ENCODE results near the gene HACD2.

DNA sequence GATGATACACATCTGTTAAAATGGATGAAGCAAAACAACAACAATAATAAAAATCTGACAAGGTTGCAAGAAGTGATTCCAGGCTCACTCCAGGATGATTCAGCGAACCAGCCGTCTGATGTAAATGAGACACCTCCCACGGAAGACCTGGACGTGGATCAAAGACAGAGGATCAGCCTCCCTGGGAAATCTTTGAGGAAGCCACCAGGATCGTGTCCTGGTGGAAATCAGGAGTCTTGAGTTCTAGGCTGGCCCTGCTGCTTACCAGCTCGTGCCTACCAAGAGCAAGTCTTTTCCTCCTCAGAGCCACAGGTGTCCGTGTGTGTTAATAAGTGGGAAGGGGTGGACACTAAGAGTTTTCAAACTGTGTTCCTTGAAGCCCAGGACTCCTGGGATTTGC is 120.6 kb downstream of the HACD2 start:
- TF ChIP-seq, protein P1, sequence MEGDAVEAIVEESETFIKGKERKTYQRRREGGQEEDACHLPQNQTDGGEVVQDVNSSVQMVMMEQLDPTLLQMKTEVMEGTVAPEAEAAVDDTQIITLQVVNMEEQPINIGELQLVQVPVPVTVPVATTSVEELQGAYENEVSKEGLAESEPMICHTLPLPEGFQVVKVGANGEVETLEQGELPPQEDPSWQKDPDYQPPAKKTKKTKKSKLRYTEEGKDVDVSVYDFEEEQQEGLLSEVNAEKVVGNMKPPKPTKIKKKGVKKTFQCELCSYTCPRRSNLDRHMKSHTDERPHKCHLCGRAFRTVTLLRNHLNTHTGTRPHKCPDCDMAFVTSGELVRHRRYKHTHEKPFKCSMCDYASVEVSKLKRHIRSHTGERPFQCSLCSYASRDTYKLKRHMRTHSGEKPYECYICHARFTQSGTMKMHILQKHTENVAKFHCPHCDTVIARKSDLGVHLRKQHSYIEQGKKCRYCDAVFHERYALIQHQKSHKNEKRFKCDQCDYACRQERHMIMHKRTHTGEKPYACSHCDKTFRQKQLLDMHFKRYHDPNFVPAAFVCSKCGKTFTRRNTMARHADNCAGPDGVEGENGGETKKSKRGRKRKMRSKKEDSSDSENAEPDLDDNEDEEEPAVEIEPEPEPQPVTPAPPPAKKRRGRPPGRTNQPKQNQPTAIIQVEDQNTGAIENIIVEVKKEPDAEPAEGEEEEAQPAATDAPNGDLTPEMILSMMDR (IDR thresholded peaks at IDR 0.05) = no peak
- TF ChIP-seq POLR2AphosphoS5 (IDR thresholded peaks at IDR 0.05) (no peak), EP300 (IDR thresholded peaks at IDR 0.05) (no peak)

Measured in stomach (tissue), 4 donors.